Heart right ventricle (tissue), 16 donors: ENCODE data around the gene STK4. TPM values are rescaled to one million over a fixed set of nuclear protein-coding genes. Genes with fewer than 3 reads are reported as not detected.

Source experiments
- ATAC-seq, 8 donors: fragments of 200-7000 bp; cut with Tn5 transposase; one replicate each; pipeline ENCODE4 v1.9.1; 2020; ENCODE audit warnings: mild to moderate bottlenecking in 8 of 8, moderate library complexity in 8 of 8, moderate number of reproducible peaks in 1 of 8
- DNase-seq, 2 donors: peaks; one replicate each; pipeline ENCODE4 v3.0.0-alpha.2; 2020
- H3K27ac ChIP-seq, 10 donors: fragments of 200-600 bp; sonication (generic) in 2 of 10; one replicate each; pipeline versions ENCODE4 v1.5.0 to v1.8.0; 2020 to 2022; ENCODE audit warnings: mild to moderate bottlenecking in 3 of 10
- H3K27me3 ChIP-seq, 7 donors: fragments of 200-600 bp; one replicate each; pipeline ENCODE4 v1.8.0; 2021 to 2022; ENCODE audit warnings: mild to moderate bottlenecking in 2 of 7
- H3K36me3 ChIP-seq, 9 donors: fragments of 200-600 bp; sonication (generic) in 1 of 9; one replicate each; pipeline versions ENCODE4 v1.5.0 to v1.8.0; 2020 to 2022; ENCODE audit warnings: mild to moderate bottlenecking in 2 of 9
- H3K4me1 ChIP-seq, 9 donors: fragments of 200-600 bp; sonication (generic) in 1 of 9; one replicate each; pipeline versions ENCODE4 v1.5.0 to v1.8.0; 2020 to 2022; ENCODE audit warnings: mild to moderate bottlenecking in 4 of 9
- H3K4me3 ChIP-seq, 10 donors: fragments of 200-600 bp; sonication (generic) in 2 of 10; one replicate each; pipeline versions ENCODE4 v1.5.0 to v1.8.0; 2020 to 2022; ENCODE audit warnings: mild to moderate bottlenecking in 7 of 10, moderate library complexity in 2 of 10
- H3K9me3 ChIP-seq, 11 donors: fragments of 200-600 bp in 10 of 11; sonication (generic) in 2 of 11; one replicate each; pipeline versions ENCODE4 v1.5.0 to v1.8.0; 2013 to 2022; ENCODE audit warnings: mild to moderate bottlenecking in 2 of 11, control low read depth in 1 of 11, moderate library complexity in 1 of 11
- CTCF ChIP-seq, 9 donors: fragments of 200-600 bp; sonication (generic) in 2 of 9; IDR thresholded peaks; one replicate each; pipeline versions ENCODE4 v1.5.0 to v1.8.0; 2021 to 2022; ENCODE audit warnings: antibody characterized with exemption in 9 of 9, mild to moderate bottlenecking in 5 of 9, moderate library complexity in 1 of 9
- WGBS, 2 donors: extraction: QIAGEN DNeasy Blood & Tissue Kit; methylation state at CpG; one replicate each; pipeline ENCODE4 v1.1.7; 2013; ENCODE audit warnings: inconsistent platforms in 1 of 2; 5-methylcytosine and 5-hydroxymethylcytosine counted together
- intact Hi-C, 10 donors: fragments of 100-400 bp; cut with DNase I; formaldehyde crosslinking; loops; one replicate each; pipeline versions ENCODE4 v1.11.1 to v1.14.2; 2022
- polyA plus RNA-seq, 2 donors: library from polyadenylated mRNA; stranded (reverse); fragments of 200-250 nt; gene quantifications; one replicate each; pipeline ENCODE4 v1.2.3, GENCODE V29; 2013
- total RNA-seq, 10 donors: library from RNA; stranded (reverse); fragmentation: NEBNext Ultra II Directional in 3 of 10; extraction: Animal tissue kit (Norgen Biotek cat#: 25700) in 3 of 10; gene quantifications; one replicate each; pipeline versions ENCODE4 v1.2.1 to v1.2.4, GENCODE V29; 2021 to 2023
- donor health status: Arrhythmogenic right ventricular cardiomyopathy.
- donor health status: ischemic (EF 13 %, LVEDD 7.1; RV severe dilation, severe dysfunction).
- donor health status: healthy with polysubstance abuse.
- donor health status: DM: no; HTN: yes; CAD: no.
- donor health status: DM: no; HTN: no; CAD: no.
- donor health status: ischemic (EF 25% LVEDD 6.9; RV normal size, moderate dysfunction).
- donor health status: ischemic (EF 25% LVEDD 5.7; RV mildly dilated, moderate dysfunction).
- donor health status: healthy.
- donor health status: DM: yes; HTN: yes; CAD: no.
- donor health status: Ischemic cardiomyopathy.
- donor health status: ischemic (EF 35%, LVEDD 5.7; RV mildly dilated, moderate dysfunction).
- donor health status: nonischemic (EF 11% LVEDD 7.7; RV severe dilation, severe dysfunction).
- donor health status: DM: yes; HTN: yes; CAD: no.
- donor health status: PGD.
- donor health status: ischemic (EF 29% LVEDD 5.4; RV normal size, mild dysfunction).
- donor health status: nonischemic (EF 23%, LVEDD 6.1; RV moderate dilation, normal function).

The STK4 gene
- total and polyA plus RNA-seq, 12 donors, result 3.7 to 18.1 (median 8.1) TPM

DNA sequence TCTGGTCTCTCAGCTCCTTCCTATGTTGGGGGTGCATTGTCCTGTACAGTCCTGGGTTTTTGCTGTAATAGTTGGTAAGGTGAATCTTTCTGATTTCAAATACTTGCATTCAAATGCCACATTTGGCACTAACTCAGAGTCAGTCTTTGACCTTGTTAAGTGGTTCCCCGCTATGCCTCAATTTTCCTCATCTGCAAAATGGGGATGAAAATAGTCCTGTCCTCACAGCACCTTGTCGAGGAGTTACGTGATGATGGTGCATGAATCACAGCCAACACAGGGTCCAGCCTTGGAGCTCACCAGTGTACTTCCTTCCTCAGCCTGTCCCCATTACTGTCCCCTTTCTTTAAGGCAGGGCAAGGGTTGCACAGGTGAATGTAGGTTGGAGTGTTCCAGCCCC lies 147.6 kb downstream of the STK4 start:
- no peak overlapping the region for H3K4me3 ChIP-seq
- peaks cover 0 to 54% (median 29%) of the 10 kb centered on the region in 7 donors for H3K27me3 ChIP-seq
- ATAC-seq, result no peak
- whole genome bisulfite sequencing, 2 donors, result 84 to 89% methylated on average over 3 of the region's 3 CpGs
- H3K4me1 ChIP-seq, result no peaks in the 10 kb centered on the region
- no peaks in the 10 kb centered on the region for H3K36me3 ChIP-seq
- TF ChIP-seq CTCF (IDR thresholded peaks at IDR 0.05), result no peak
- intact Hi-C loops, result loop anchor here in 1 of 10 donors (5.0 kb wide), 1 partner anchor 593 kb away; the partner anchor contains the start of gene WFDC10B
- no peak for DNase-seq
- no peak overlapping the region for H3K27ac ChIP-seq
- no peaks in the 10 kb centered on the region for H3K9me3 ChIP-seq

GRCh38 chr20:45114465-45115385 lies 148.4 kb downstream of the STK4 start, which contains the start of gene WFDC5:
WFDC5 (minus strand) TSS chr20:45115174; CDS start chr20:45115083, 91 bp downstream.
- no peaks in the 10 kb centered on the region for H3K36me3 ChIP-seq
- no peak for TF ChIP-seq CTCF (IDR thresholded peaks at IDR 0.05)
- peaks cover 0 to 57% (median 36%) of the 10 kb centered on the region in 7 donors for H3K27me3 ChIP-seq
- 48 to 51% methylated on average over 16 of the region's 16 CpGs for WGBS, 2 donors
- H3K4me3 ChIP-seq, result no peak within 1 kb of the TSS
- no peak for ATAC-seq
- no peak for DNase-seq
- no peaks in the 10 kb centered on the region for H3K4me1 ChIP-seq
- intact Hi-C loops, result loop anchor here in 1 of 10 donors (5.0 kb wide), 1 partner anchor 593 kb away; the partner anchor contains the start of gene WFDC10B
- no peak within 1 kb of the TSS for H3K27ac ChIP-seq
- H3K9me3 ChIP-seq, result no peaks in the 10 kb centered on the region

DNA sequence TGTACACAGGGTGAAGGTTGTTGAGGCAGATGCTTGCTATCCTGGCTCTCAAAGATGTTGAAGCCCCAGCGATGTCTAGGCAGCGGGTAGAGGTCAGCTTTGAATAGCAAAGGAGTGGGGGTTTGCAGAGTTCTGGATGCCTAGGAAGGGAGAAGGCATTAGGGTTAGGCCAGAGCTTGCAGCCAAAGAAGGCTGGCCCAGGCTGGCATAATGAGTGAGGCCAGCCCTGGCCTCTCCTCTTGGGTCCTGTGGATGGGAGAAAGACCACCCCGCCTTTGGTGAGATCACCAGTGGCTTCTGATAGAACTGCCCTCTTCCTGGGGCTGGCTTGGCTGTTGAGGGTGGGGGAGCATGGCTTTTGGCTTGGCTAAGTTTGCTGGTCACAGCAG lies 149.1 kb downstream of the STK4 start:
- TF ChIP-seq CTCF (IDR thresholded peaks at IDR 0.05), result no peak
- Histone ChIP-seq H3K4me3 (no peak overlapping the region), H3K27ac (no peak overlapping the region), H3K36me3 (no peaks in the 10 kb centered on the region), H3K9me3 (no peaks in the 10 kb centered on the region), H3K4me1 (no peaks in the 10 kb centered on the region), H3K27me3 (peaks cover 0 to 61% (median 40%) of the 10 kb centered on the region in 7 donors)
- ATAC-seq (no peak), DNase-seq (no peak)
- 62 to 64% methylated on average over 3 of the region's 3 CpGs for WGBS, 2 donors
- intact Hi-C loops, result no loop called here

- DNase-seq (no peak), ATAC-seq (no peak)
- 78 to 80% methylated on average over 4 of the region's 4 CpGs for WGBS, 2 donors
- no peak overlapping the region for H3K4me3 ChIP-seq
- H3K9me3 ChIP-seq, result peaks cover 0 to 4% (median 0%) of the 10 kb centered on the region in 11 donors
- no peaks in the 10 kb centered on the region for H3K36me3 ChIP-seq
- no peaks in the 10 kb centered on the region for H3K4me1 ChIP-seq
- TF ChIP-seq CTCF (IDR thresholded peaks at IDR 0.05), result no peak
- H3K27ac ChIP-seq, result no peak overlapping the region
- intact Hi-C loops, result no loop called here
- H3K27me3 ChIP-seq, result peaks cover 0 to 65% (median 38%) of the 10 kb centered on the region in 7 donors
These were observed 149.5 kb downstream of the STK4 start for GRCh38 chr20:45115829-45116228.
